Measurements from ENCODE around the gene MTHFD1.

MTHFD1 gene

DNA sequence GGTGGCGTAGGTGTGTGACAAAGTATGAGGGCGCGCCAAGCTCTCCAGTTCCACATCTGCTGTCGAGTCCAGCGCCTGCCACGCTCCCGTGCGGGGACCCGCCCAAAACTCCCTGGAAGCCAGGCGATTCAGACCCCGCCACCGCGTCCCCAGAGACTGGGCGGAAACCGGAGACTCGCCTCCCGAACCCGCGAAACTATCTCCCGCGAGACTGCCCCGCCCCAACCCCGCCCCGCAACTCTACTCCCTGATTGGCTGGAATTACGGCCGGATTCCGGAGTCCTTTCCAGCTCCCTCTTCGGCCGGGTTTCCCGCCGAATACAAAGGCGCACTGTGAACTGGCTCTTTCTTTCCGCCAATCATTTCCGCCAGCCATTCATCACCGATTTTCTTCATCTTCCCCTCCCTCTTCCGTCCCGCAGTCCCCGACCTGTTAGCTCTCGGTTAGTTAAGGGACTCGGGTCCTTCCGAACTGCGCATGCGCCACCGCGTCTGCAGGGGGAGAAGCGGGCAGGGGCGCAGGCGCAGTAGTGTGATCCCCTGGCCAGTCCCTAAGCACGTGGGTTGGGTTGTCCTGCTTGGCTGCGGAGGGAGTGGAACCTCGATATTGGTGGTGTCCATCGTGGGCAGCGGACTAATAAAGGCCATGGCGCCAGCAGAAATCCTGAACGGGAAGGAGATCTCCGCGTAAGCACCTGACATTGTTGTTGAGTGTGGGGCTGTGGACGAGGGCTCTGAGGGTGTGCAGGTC lies at the start of gene MTHFD1:
Gene MTHFD1 (plus strand): TSS at position 572 of the 751 bp plus-strand sequence. CDS start 75 bp downstream, at position 647.
- H3K4me3 ChIP-seq (replicated peaks; ENCODE audit: low read depth, low read length): peak within 1 kb of the TSS; percentile 95
- TF ChIP-seq, protein P1, sequence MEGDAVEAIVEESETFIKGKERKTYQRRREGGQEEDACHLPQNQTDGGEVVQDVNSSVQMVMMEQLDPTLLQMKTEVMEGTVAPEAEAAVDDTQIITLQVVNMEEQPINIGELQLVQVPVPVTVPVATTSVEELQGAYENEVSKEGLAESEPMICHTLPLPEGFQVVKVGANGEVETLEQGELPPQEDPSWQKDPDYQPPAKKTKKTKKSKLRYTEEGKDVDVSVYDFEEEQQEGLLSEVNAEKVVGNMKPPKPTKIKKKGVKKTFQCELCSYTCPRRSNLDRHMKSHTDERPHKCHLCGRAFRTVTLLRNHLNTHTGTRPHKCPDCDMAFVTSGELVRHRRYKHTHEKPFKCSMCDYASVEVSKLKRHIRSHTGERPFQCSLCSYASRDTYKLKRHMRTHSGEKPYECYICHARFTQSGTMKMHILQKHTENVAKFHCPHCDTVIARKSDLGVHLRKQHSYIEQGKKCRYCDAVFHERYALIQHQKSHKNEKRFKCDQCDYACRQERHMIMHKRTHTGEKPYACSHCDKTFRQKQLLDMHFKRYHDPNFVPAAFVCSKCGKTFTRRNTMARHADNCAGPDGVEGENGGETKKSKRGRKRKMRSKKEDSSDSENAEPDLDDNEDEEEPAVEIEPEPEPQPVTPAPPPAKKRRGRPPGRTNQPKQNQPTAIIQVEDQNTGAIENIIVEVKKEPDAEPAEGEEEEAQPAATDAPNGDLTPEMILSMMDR (IDR thresholded peaks at IDR 0.05; ENCODE audit: insufficient read depth, low read length, poor library complexity, severe bottlenecking): no peak
- H3K27me3 ChIP-seq (replicated peaks; ENCODE audit: control insufficient read depth, insufficient read depth, low read length): no peaks in the 10 kb centered on the region
- H3K36me3 ChIP-seq (ENCODE audit: control insufficient read depth, insufficient read depth, low read length): no peaks in the 10 kb centered on the region
- peak; percentile 97 for DNase-seq (ENCODE audit: extremely low read depth, insufficient read length)

DNA sequence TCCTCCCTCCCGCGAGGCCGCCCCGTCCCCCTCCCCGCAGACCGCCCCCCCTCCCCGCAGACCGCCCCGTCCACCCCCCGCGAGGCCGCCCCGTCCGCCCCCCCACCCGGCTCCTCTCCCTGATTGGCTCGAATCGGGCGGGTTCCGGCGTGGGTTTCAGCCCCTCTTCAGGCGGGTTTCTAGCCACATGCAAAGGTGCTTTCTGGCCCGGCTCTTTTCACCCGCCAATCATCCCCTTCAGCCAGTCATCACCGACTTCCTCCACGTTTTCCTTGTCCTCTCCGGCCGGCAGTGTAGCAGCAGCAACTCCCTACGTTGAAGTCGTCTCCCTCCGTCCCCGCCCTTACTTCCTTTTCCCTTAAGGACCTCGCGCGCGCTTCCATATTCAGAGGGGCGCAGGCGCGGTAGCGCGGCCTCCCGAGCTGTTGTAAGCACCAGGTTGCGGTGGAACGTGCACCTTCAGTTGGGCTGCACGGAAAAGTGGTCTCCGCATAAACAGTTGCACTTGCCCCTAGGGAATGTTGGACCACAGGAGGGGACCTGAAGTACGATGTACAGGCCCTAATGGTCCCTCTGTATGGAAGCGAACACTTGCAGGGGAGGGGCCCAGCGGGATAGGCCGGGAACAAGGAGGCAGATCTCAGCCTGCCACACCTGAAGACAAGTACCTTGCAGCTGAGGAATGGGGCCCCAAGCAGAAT lies 49.4 kb upstream of the MTHFD1 start:
- DNase-seq (ENCODE audit: extremely low read depth, insufficient read length): peak; percentile 92
- no peaks in the 10 kb centered on the region for H3K27me3 ChIP-seq (replicated peaks; ENCODE audit: control insufficient read depth, insufficient read depth, low read length)
- TF ChIP-seq, protein P1 (IDR thresholded peaks at IDR 0.05; ENCODE audit: insufficient read depth, low read length, poor library complexity, severe bottlenecking): no peak
- no peaks in the 10 kb centered on the region for H3K36me3 ChIP-seq (ENCODE audit: control insufficient read depth, insufficient read depth, low read length)
- peak overlapping the region; percentile 88 for H3K4me3 ChIP-seq (replicated peaks; ENCODE audit: low read depth, low read length)

DNA sequence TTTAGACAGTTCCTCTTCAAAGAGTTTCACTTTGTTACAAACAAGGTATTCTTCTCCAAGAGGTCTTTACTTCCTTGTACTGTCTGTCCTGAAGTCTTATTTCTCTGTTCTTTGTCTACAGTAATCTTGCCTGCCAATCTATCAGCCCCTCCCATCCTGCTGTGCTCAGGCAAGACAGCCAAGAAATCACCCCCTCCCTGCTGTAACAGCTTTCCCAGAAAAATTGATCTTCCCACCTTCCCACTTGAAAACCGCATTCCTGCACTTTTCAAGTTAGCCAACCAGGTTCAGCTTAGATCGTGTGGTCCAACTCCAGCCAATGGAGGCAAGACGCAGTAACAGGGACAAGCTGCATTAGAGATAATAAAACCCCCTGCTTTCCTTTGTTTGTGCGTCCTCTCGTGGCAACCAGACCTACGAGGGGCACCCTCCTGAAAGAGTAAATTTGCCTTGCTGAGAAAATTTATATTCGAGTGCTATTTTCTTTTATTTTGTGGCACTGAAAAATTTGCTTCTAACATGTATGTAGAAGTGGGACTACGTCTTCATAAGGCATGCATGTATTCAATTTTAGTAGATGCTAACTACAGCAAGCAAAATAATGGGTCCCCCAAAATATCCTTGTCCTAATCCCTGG lies 47.5 kb upstream of the MTHFD1 start:
- TF ChIP-seq, protein P1 (IDR thresholded peaks at IDR 0.05; ENCODE audit: insufficient read depth, low read length, poor library complexity, severe bottlenecking): no peak
- no peak for DNase-seq (ENCODE audit: extremely low read depth, insufficient read length)

DNA sequence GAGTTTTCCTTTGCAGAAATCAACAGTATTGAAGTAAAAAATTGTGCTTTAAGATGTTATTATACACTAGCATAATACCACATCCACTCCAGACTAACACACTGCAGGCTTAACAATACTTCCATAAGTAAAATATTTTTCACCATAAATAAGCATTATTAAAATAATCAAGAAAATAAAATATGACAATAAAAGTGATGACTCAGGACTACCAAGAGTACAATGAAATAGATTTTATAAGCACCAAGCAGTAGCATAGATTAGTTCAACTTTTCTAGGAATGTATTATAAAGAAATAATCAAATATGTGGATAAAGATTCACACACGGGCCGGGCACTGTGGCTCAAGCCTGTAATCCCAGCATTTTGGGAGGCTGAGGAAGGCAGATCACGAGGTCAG lies 40.4 kb upstream of the MTHFD1 start:
- no peak for DNase-seq (ENCODE audit: extremely low read depth, insufficient read length)
- H3K36me3 ChIP-seq (ENCODE audit: control insufficient read depth, insufficient read depth, low read length): no peaks in the 10 kb centered on the region
- TF ChIP-seq, protein P1 (IDR thresholded peaks at IDR 0.05; ENCODE audit: insufficient read depth, low read length, poor library complexity, severe bottlenecking): no peak
- H3K4me3 ChIP-seq (replicated peaks; ENCODE audit: low read depth, low read length): no peak overlapping the region
- H3K27me3 ChIP-seq (replicated peaks; ENCODE audit: control insufficient read depth, insufficient read depth, low read length): no peaks in the 10 kb centered on the region

More for the DNA sequence above, 47.5 kb upstream of the MTHFD1 start:
- H3K36me3 ChIP-seq (ENCODE audit: control insufficient read depth, insufficient read depth, low read length): no peaks in the 10 kb centered on the region
- H3K27me3 ChIP-seq (replicated peaks; ENCODE audit: control insufficient read depth, insufficient read depth, low read length): no peaks in the 10 kb centered on the region
- no peak overlapping the region for H3K4me3 ChIP-seq (replicated peaks; ENCODE audit: low read depth, low read length)

DNA sequence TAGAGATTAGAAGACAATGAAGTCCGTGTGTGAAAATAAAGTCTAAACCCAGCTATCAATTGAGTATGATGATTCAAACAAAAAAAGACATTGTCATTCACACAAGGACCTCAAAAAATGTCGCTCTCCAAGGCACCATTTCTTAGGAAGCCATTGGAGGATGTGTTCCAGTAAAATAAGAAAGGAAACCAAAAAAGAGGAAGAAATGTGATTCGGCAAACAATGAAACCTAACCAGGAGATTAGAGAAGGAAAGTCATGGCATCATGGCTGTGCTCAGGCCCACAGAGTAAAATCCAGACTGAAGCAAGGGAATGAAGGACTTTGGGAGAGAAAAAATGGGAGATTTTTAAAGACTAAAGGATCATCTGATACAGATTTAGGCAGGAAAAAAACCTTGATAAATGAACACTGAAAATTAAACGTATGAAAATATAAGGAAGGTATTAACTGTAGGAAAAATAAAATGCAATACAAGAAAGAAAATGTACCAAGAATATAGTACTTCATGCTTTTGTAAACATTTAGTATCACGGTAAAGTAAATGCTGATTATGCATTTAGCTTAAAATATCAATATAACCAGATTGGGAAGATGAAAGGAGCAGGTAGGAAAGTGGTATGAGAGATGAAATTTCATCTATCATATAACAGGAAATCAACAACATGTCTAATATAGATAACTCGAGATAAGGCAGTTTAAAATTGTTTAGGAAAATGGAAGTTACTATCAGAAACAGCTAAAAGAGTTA lies 38.2 kb upstream of the MTHFD1 start:
- DNase-seq (ENCODE audit: extremely low read depth, insufficient read length): no peak
- Histone ChIP-seq H3K36me3 (ENCODE audit: control insufficient read depth, insufficient read depth, low read length) (no peaks in the 10 kb centered on the region), H3K27me3 (replicated peaks; ENCODE audit: control insufficient read depth, insufficient read depth, low read length) (no peaks in the 10 kb centered on the region), H3K4me3 (replicated peaks; ENCODE audit: low read depth, low read length) (no peak overlapping the region)
- TF ChIP-seq, protein P1 (IDR thresholded peaks at IDR 0.05; ENCODE audit: insufficient read depth, low read length, poor library complexity, severe bottlenecking): no peak
